SHP77 treated with DMSO at 0.1 percent for 48 hours (cell line): ENCODE measurements around the gene SLC15A1.
A peak's percentile ranks its signal among the peaks of the same experiment; 100 is the strongest.
"Not testable (repeated sequence)": the region's sequence is repeated elsewhere in the genome, so short reads cannot be mapped to it uniquely, and the experiment has no call there.

ENCODE experiments used
- DNase-seq: peaks from one replicate; lab custom pipeline; 2025; lab: John Stamatoyannopoulos, UW

SLC15A1 gene

DNA sequence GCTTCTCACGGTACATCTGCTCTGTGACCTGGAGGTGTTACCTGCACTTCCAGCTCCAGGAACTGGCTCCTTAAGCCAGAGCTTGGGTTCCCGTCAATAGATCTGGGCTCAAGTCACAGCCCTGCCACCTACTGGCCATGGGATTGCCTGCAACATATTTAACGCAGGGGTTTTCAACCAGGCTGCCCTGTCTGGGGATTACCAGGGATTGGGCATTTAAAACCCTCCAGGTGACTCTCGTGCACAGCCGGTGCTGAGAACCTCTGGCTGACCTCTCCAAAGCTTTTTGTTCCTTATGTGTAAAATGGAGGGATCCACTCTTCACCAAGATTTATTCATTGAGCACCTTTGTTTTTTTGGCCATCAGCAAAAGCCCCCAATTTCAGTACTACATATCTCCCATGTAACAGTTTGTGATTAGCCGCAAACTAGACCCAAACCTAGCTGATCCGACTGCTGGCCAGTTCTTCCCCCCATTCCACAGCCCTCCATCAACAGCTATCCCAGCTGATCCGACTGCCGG lies 98.9 kb downstream of the SLC15A1 start:
- DNase-seq = peak; percentile 83

DNA sequence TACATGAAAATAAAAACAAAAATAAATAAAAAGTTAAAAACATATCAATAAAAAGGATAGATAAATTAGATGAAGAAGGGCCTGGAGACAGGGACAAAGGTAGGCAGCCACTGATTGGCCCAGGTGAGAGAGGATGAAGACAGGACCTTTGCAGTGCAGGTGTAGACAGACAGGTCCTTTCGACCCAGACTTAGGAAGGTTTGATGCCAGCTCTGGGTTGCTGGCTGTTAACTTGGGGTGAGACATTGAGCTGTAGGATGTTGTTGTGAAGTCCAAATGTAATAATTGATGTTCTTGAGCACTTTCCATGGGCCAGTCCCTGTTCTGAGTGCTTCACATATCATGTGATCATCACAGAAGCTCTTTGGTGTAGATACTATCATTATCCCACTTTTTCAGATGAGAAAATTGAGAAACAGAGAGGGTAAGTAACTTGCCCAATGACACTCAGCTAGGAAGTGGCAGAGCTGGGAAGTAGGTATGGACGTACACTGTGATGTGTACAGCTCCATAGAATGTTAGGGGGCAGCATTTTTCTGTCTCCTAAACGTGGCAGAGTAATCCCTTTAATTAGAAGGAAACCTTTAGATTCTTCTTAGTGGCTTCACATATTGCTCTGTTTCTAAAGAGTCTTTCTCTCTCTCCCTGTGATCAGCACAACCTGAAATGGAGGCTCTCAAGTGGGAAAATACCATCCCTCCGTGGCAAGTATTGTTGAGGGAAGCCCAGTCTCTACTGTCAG lies 99.6 kb downstream of the SLC15A1 start:
- DNase-seq = no peak

DNA sequence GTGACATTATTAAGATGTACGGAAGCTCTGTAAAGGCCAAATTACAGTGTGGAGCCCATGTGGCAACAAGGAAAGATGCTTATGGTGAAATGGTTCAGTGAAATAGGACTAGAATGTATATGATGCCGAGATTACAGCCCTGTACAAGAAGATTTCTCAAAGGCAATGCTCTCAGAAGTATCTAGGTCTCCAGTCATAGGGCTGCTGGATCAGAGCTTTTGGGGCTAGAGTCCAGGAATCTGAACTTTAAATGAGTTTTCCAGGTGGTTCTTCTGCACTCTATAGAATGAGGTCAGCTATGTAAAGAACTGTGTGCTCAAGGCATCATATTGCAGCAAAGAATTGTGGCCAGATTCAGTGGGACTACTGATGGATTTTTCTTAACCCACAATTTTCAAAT lies 100.2 kb downstream of the SLC15A1 start:
- no peak for DNase-seq

- DNase-seq = no peak
These were observed 100.7 kb downstream of the SLC15A1 start for GRCh38 chr13:98651744-98652143.

GRCh38 chr13:98650396-98651107 lies 101.9 kb downstream of the SLC15A1 start:
- DNase-seq = no peak

DNA sequence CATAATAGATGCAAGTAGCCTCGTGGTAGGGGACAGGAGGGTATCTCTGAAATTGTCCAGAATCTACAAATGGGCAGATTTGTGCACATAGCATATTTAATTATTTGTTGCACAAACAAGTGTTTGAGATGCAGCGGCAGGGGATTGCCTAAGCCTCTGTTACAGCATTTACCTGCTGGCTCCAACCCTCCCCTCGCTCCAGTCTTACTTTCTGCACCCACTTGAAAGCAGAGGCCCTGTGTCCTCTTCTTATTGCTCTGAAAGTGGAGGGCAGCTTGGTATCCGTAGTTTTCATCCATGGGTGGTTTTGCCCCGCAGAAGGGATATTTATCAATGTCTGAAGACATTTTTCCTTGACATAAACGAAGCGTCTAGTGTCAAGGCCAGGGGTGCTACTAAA lies 102.6 kb downstream of the SLC15A1 start:
- DNase-seq = no peak

DNA sequence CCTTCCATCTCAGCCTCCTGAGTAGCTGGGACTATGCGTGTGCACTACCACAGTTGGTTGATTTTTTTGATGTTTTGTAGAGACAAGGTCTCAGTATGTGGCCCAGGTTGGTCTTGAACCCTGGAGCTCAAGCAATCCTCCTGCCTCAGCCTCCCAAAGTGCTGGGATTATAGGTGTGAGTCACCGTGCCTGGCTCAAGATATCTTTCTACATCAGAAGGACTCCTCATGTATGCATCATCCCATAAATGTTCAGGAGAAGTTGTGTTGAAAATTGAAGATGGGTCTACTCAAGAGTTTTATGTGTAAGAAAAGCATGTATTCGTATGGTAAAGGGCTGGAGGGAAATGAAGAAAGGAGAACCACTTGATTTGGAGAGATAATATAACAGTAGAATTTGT lies 103.8 kb downstream of the SLC15A1 start:
- no peak for DNase-seq

DNA sequence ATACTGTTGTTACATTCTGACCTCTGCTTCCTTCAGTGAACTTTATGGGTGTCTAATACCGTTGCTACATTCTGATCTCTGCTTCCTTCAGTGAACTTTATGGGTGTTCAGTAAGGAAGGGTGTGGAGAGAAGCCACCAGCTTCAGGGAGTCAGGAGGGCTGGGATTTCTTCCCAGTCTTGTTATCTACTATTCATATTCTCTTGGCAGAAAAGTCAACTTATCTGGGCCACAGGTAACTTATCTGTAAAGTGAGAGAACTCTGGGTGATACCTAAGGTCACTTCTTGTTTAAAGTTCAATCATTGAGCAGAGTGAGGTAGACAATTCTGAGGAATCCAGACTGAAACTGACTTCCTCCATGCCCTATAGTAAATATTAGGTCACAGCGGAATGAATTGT lies 104.3 kb downstream of the SLC15A1 start:
- no peak for DNase-seq

- no peak for DNase-seq
These were observed 105.4 kb downstream of the SLC15A1 start for GRCh38 chr13:98647121-98647520.

GRCh38 chr13:98643479-98643878 lies 109.0 kb downstream of the SLC15A1 start:
- DNase-seq = no peak

DNA sequence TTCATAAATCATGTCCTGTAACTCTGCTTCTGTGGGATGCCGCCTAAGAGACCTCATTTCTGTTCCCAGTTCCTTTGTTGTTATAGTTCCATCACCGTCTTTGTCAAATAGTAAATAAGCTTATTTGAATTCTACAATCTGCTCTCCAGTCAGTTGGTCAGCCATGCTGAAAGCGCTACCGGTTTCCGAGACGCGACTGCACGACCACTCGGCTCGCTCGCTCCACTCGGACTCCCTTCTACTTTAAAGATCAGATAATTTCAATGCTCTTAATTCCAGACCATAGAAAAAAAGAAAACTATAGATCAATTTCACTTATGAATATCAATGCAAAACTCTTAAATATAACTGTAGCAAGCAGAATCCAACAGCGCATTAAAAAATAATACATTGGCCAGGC lies 111.4 kb downstream of the SLC15A1 start:
- DNase-seq = no peak

GRCh38 chr13:98639785-98640184 lies 112.7 kb downstream of the SLC15A1 start:
- DNase-seq = not testable (repeated sequence)

DNA sequence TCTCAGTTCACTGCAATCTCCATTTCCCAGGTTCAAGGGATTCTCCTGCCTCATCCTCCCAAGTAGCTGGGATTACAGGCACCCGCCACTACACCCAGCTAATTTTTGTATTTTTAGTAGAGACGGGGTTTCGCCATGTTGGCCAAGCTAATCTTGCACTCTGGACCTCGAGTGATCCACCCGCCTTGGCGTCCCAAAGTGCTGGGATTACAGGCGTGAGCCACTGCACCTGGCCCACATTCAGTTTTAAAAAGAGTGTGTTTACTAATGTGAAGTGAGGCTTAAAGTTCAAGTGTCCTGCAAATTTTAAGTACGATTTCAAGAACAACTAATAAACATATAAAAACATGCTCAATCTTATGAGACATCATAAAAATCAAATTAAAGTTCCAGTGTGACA lies 114.1 kb downstream of the SLC15A1 start:
- DNase-seq = not testable (repeated sequence)
